HK-2 (cell line): ENCODE data around the gene CLCN4.

ENCODE experiments used
- DNase-seq: peaks from one replicate; pipeline ENCODE4 v3.0.0-alpha.2; 2018; ENCODE audit not compliant: unreplicated experiment

The CLCN4 gene

GRCh38 chrX:10197279-10198210 is 40.8 kb downstream of the CLCN4 start:
- DNase-seq, result no peak

- DNase-seq, result no peak
Measured at GRCh38 chrX:10198254-10198653, 41.5 kb downstream of the CLCN4 start.

GRCh38 chrX:10199212-10199611 is 42.4 kb downstream of the CLCN4 start:
- no peak for DNase-seq

GRCh38 chrX:10203617-10204016 is 46.8 kb downstream of the CLCN4 start:
- no peak for DNase-seq

- no peak for DNase-seq
Measured at GRCh38 chrX:10206317-10206716, 49.5 kb downstream of the CLCN4 start.

GRCh38 chrX:10208281-10208856 is 51.6 kb downstream of the CLCN4 start:
- DNase-seq, result no peak

GRCh38 chrX:10208953-10209352 is 52.2 kb downstream of the CLCN4 start:
- DNase-seq, result no peak

GRCh38 chrX:10212395-10212794 is 55.6 kb downstream of the CLCN4 start:
- no peak for DNase-seq

- DNase-seq, result no peak
Measured at GRCh38 chrX:10213716-10214115, 56.9 kb downstream of the CLCN4 start.

GRCh38 chrX:10216208-10216607 is 59.4 kb downstream of the CLCN4 start:
- DNase-seq, result no peak

- DNase-seq, result no peak
Measured at GRCh38 chrX:10217198-10217597, 60.4 kb downstream of the CLCN4 start.

GRCh38 chrX:10221651-10222050 is 64.9 kb downstream of the CLCN4 start:
- DNase-seq, result no peak

- no peak for DNase-seq
Measured at GRCh38 chrX:10223276-10223675, 66.5 kb downstream of the CLCN4 start.

GRCh38 chrX:10223781-10224180 is 67.0 kb downstream of the CLCN4 start:
- DNase-seq, result no peak

GRCh38 chrX:10230222-10230621 is 73.4 kb downstream of the CLCN4 start:
- DNase-seq, result no peak

- DNase-seq, result no peak
Measured at GRCh38 chrX:10231461-10231860, 74.7 kb downstream of the CLCN4 start.

- peak; percentile 15 for DNase-seq
Measured at GRCh38 chrX:10233173-10233572, 76.4 kb downstream of the CLCN4 start.

GRCh38 chrX:10233696-10234095 is 76.9 kb downstream of the CLCN4 start:
- no peak for DNase-seq

- no peak for DNase-seq
Measured at GRCh38 chrX:10235851-10236250, 79.1 kb downstream of the CLCN4 start.

- DNase-seq, result no peak
Measured at GRCh38 chrX:10237241-10237640, 80.5 kb downstream of the CLCN4 start.

- peak; percentile 44 for DNase-seq
Measured at GRCh38 chrX:10239611-10240064, 82.9 kb downstream of the CLCN4 start.

- no peak for DNase-seq
Measured at GRCh38 chrX:10240918-10241317, 84.1 kb downstream of the CLCN4 start.

- DNase-seq, result no peak
Measured at GRCh38 chrX:10242026-10242425, 85.3 kb downstream of the CLCN4 start.
